ENCODE measurements around the gene ZBTB20.

DNA sequence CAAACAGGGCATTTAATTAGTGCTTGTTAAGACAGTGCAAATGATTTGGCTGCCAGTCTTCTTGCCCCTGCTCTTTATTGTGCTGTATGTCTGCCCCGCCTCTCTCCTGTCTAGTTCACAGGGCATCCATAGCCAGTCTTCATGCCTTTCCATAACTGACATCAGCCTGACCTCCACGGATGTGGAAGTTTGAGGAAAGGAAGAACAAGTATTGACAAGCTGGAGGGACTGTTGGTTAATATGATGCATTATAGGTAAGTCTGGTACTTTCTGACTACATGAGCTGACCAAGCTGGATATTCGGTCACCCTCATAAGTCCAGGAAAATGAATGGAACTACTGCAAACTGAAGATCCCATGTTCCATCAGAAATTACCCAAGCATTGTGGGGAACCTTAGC is 527.3 kb downstream of the ZBTB20 start:
- TF ChIP-seq CTCF (IDR thresholded peaks at IDR 0.05; ENCODE audit: low read depth, low read length): no peak
- no peak for TF ChIP-seq EZH2phosphoT487 (IDR thresholded peaks at IDR 0.05; ENCODE audit: low read depth)

All from OCI-LY3 (cell line).